GM21423 (cell line): ENCODE results near the gene RNU6-8.
A peak's percentile ranks its signal among the peaks of the same experiment; 100 is the strongest.

Experiments
- ATAC-seq: cut with Tn5 transposase; IDR thresholded peaks from one replicate; pipeline ENCODE4 v1.9.1; 2021; ENCODE audit warnings: mild to moderate bottlenecking, moderate library complexity; ENCODE audit not compliant: unreplicated experiment

The RNU6-8 gene

DNA sequence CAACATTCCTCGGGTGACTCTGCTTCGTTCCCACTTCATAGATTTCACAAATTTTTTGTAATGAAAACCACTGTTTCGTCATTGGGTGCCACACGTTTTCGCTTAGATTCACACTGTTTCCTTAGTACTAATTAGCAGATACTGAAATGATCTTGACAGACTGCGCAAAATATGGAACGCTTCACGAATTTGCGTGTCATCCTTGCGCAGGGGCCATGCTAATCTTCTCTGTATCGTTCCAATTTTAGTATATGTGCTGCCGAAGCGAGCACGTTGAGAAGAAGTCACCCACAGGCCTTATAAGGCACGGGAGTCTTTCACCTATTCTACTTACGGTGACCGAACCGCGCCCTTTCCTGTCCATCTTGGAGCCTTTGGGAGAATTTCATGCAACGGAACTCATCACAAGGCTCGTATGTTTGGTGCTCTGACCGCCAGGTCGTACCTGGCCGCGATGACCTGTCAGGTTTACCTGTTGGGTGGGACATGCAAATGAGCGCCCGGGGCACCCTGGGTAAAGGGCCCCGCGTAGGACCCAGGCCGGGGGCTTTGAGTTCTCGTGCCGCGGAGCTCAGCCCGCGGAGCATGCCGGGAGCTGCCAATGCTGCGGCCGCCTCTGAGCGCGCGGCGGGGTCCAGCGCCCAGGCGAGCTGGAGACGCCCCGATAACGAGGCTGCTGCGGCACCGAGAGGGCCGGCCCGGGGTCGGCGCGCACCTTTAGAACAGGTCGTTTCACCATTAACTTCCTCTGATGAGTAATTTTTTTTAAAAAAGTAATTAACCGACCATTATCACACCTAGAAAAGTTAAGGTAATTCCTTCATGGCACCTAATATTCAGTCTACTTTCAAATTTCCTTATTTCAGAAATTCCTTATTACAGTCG is at the start of gene RNU6-8:
Gene RNU6-8, minus strand, starts transcription at position 272 of the 885 bp plus-strand sequence.
- peak; percentile 60 for ATAC-seq

DNA sequence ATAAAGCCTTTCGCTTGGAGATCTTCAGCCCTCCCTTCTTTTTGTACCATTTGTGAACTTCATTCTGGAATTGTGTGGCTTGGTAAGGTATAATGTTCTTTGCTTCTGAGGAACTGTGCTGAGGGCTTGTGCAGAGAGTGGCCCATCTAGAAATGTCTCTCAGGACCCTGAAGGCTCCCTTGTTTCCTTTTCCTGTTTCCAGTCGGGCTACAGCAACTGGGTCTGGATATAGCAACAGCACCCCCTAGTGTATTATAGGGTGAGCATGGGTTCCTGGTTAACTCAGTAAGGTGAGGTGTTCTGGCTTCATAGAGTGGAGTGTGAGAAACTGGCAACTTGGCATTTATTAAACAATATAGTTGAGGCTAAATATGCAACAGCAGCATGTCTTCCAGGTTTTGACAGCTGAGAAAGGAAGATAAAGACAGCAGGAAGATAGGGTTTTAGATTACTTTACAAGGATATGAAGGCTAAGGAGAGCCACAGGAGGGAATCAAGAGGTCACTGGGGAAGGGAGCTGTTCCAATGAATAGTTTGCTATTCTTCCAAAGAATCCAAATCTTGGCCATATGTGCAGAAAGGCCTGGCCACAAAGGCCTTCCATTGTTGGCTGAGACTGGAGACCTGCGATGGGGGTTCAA is 49.1 kb upstream of the RNU6-8 start:
- peak; percentile 77 for ATAC-seq

DNA sequence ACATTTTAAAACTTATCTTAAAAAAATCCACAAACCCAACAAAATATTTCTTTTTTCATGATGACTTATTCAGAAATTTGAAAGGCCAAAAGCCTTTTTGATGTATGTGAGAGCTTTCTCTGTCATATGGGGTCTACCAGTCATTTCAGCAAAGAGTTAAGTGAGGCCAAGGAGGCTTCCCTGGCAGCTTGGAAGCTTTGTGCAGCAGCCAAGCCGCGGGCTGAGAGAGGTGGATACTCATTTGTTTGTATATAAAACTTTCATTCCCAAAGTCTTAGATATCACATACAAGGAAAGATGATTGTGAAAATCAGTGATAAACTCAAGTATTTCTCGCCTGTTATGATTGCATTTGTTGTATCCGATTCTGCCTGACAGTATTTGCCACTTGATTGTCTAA is 48.5 kb upstream of the RNU6-8 start:
- ATAC-seq: no peak

DNA sequence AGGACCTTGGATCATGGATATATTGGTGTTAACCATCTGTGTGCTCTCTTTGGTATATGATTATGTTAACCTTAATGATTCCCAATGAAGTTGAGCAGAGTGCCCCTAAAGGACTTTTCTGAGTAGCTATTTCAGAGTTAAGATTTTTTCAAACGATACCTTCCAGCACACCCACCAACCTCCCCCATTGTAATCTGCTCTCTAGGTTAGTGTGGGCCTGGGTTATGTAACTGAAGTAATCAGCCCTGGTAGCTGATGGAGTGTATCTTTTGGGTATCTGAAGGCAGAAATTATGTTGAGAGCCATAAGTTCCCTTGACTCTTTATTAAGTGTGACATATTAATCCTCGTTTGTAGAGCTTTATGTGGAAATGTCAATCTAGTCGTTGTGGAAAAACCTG is 47.6 kb upstream of the RNU6-8 start:
- no peak for ATAC-seq

DNA sequence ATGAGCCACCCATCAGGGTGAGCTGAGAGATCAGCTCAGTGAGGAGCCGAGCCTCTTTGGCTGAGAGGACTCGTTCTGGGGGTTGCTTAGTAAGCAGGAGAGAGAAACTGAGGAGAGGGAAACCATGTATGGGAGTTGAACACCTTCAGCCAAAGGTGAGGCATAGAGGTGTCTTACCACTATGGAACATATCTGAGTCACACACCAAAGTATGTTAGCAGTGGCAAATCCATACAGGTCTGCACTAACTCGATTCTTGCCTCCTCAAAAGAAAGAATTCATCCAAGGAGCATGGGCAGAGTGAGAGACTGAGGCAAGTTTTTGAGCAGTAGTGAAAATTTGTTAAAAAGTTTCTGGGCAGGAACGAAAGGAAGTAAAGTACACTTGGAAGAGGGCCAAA is 46.7 kb upstream of the RNU6-8 start:
- ATAC-seq: no peak

DNA sequence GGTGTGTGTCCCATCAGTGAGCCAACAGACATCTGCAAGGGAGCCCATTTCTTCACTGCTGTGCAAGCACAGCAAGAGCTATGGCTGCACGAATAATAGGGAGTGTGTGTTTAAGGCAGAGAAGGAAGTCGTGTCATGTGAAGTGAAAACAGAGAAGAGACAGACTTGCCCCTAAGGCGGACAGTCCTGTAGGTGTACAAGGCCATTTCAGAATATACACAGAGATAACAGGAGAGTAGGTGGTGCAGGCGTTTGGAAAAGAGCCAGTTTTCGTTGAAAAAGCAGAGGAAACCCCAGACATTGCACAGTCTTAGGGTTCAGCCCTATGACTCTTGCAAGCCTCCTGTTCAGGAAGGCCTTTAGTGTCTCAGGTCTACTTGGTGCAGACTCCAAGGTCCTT is 46.3 kb upstream of the RNU6-8 start:
- no peak for ATAC-seq

DNA sequence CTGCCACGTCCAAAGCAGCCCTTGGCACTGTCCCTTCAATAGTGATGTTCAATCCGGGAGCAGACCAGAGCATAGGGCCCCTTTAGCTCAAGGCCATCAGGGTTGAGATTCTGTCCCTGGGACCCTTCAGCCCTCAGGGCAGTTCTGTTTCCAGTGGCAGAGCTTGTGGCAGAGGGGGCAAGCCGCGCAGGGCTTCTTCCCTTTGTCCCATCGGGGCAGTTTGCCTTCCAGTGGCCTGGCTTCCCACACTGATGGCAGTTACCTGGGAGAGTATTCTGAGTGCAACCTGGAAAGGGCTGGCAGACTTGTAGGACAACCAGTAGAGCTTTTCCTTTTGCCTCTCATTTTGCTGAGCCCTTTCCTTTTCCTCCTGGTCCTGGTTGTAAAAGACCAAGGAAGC is 43.7 kb upstream of the RNU6-8 start:
- no peak for ATAC-seq

DNA sequence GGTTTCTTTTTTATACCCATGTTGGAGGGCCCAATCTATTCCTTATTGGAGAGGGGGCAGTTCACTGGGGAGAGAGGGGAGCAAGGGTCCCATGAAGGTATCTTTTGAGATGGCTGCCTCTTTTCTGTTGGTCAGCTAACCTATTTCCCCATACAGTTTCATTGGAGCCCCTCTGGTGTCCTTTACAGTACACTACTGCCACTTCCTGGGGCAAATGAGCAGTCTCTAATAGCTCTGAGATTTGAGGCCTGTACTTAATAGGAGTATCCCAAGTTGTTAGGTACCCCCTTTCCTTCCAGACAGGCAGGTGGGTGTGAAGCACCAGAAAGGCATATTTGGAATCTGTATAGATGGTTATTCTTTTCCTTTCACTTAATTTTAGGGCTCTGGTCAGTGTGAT is 41.3 kb upstream of the RNU6-8 start:
- no peak for ATAC-seq

DNA sequence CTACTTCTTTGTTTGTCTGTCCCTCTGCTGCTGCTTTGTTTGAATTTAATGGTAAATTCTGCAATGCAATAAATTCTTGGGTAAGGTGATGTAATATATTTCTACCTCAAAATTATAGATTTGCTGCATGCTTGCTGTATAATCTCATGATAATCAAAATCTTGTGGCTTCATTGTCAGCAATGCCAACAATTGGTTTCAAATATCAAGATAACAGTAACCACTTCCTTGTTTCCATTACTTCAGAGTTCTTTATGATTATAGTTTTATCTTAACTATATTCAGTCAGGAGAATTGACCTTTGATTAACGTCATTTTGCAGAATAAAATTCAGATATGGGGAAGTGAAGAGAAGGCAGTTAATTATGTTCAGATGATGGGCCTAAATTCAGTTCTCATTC is 30.2 kb upstream of the RNU6-8 start:
- no peak for ATAC-seq

DNA sequence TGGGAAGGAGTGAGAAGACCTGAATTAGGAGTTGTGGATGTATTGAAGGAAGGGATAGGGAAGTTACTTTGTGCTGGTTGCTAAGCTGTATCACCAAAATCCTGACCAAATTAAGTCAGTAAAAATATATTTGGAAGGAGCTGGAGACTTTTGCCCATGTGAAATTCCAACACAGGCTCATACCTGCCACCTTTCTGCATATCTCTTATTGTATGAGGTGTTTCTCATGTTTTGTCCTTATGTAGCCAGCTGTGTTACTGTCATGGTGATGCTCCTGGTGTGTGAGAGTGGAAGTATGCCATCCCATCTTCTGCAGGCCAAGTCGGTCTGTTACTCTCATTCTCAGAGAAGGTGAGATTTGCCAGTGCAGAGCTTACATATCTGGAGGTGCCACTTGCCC is 29.4 kb upstream of the RNU6-8 start:
- no peak for ATAC-seq

DNA sequence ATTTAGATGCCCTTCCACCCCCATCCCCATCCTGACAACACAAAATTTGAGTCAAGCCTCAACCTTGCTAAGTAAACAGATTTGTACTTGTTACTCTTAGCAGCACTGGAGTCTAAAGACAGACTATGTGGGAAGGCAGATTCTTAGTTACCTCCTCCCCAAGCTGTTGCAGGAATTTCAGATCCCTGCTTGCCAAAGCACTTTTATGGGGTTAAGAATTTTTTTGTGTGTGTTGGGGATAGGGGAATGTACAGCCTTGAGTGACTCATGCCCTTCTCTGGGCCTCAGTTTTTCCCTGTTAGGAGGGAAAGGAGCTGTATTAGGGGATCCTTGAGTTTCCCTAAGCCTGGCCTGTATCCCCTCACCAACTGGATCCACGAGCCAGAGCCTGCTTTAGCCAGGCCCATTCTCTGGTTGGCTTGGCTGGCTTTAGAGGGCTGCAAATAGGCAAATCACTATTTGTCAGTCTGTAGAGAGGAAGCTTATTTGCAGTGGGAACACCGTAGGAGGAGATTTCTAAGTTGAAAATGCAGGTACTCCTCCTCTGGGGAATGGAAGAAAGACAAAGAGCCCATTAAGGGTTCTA is 27.7 kb upstream of the RNU6-8 start:
- no peak for ATAC-seq

DNA sequence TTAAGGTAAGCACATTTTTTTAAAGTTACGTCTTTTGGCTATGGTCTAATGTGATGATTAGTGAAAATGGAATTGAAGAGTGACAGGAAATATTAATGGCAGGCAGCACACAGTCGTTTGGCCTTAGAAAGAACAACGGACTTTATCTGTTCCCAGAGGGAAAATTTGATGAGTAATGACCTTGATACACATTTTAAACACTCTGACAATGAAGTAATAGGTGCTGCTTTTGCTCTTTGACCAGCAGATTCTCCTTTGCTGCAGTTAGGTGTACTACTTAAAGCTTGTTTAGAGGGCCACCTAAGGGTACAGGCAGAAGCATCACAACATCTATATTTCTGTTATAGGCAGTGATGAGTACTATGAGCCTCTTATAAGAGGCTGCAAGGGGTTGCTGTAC is 27.1 kb upstream of the RNU6-8 start:
- no peak for ATAC-seq

DNA sequence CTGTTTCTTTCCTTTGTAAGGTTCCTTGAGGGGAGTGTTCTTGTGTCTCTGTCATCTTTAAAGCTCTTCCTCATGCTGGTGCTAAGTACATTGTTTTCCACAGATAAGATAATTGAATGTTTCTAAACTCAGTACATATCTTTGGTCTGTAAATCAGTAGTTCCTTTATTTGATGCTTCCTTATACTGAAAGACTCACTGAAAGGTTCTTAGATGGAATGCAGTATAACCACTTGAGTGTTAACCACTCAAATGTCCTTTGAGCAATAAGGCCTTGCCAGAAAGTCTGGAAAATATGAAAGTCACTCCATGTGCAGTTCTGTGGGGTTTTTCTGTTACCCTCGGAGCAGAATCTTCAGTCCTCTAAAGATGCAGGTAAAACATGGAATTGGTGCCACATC is 23.0 kb upstream of the RNU6-8 start:
- ATAC-seq: no peak

DNA sequence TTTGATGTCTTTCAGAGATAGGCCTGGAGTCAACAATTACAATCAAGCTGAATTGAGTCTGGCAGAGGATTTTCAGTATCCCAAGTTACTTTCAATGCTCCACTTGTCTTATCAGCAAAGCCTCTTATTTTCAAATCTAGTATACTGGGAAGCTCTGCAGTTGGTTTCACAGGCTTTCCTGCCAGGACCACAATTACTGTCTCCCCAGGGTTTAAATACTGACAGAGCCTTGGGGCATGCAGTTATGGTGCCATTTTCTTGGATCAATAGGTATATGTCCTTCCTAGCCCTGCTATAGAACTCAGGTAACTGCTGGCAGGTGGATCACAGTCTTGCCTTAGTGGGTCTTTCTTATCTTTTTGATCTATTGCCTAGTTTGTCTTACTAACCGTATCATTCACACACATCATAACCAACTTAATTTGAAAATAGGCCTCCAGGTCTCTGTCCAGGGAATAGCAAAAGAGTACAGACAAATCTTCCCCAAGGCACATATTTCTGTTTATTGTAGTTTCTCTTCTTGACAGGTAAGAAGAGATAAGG is 22.4 kb upstream of the RNU6-8 start:
- ATAC-seq: no peak

DNA sequence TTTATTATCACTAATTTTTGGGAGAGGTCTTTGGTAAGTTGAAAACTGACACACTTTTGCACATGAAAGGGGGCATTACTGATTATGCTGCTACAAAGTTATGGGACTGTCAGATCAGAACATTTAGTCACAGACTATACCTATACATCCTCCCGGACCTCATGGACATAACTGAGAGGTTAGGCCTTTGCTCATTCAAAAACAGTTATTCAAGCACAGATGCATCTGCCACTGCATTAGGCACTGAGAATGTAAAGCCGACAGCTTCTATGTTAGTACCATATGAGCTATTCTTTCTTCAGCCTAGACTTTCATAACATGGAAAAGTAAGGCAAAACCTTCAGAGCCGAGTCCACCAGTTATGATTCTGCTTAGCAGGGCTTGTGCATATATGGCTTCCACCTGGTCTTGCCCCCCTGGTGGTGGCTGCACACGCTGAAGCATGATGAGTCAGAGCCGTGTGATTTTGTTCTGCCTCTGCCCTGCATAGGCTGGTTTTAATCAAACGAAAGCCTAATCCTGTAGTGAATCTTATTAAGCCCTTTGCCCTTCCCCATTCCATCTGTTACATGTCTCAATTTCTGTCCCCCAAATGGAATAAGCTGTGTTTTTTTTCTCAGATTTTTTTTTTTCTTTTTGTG is 21.8 kb upstream of the RNU6-8 start:
- no peak for ATAC-seq

DNA sequence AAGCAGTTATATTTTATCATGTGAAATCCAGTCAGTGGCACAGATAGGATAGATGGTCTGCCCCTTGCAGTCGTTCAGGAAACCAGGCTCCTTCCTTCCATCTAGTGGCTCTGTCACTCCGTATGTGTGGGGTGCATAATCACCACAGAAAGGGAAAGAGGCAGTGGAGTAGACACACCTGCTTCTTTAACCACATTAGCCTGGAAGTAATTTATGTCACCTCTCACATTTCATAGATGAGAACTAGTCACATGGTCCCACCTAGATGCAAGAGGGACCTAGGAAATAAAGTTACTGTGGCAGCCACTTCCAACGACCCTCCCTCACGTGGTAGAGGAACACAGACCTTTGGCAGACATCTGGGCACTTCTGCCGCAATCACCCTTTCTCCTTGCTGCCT is 14.2 kb upstream of the RNU6-8 start:
- ATAC-seq: no peak

DNA sequence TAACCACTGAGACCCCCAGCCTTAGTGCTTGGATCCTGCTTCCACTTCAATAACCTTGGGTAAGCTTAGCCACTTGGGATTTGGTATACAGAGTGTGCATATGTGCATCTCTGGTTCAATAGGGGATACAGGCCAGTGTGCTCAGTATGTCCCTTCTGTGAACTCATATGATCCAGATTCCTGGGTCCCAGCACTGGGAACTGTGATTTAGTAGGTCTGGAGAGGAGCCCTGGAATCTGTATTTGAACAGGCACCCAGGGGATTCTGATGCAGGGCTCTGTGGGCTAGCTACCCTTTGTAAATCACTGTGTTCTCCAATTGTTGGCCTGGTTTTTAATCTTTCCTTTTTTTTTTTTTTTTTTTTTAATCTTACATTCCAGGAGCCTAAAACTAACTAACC is 9.8 kb upstream of the RNU6-8 start:
- no peak for ATAC-seq

DNA sequence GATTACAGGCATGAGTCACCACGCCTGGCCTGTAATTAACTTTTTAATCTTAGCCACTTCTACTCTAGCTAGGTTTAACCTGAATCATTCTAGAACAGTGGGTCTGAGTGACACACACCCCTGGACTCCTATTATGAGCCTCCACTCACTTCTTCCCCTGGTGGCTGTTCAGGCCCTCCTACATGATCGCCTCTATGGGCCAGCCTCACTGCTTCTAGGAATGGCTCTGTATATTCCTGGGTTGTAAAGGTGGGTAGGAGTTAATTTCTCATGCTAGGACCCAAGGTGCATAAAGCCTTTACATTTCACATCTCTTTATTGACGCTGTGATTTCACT is 8.0 kb upstream of the RNU6-8 start:
- ATAC-seq: no peak

DNA sequence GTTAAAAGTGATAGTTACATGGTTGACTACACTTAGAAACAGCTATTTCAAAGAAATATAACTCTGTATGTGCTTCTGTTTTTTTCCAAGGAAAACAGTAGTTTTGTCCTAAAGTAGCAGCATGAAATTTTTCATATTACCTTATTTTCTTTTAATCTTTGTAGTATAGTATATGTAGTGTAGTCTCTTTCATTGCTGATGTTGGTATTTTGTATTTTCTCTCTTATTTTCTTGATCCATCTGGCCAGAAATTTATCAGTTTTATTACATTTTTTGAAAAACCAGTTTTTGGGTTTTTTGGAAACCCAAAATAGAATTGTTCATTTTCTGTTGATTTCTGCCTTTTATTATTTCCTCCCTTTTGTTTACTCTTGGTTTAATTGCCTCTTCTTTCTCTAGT is 6.4 kb upstream of the RNU6-8 start:
- ATAC-seq: no peak

DNA sequence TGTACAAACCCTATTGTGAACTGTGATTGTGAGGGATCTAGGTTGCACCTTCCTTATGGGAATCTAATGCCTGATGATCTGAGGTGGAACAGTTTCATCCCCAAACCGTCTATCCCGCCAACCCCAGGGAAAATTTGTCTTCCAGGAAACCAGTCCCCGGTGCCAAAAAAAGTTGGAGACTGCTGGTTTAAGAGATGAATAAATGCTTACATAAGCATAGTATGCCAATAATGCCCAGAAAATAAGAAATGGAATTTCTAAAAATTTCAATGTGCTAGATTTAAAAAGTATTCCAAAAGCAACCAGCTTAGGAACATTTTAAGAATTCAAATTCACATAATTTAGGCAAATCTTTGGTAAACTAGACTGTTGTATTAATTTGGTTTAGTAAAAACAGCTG is 5.4 kb upstream of the RNU6-8 start:
- ATAC-seq: no peak

DNA sequence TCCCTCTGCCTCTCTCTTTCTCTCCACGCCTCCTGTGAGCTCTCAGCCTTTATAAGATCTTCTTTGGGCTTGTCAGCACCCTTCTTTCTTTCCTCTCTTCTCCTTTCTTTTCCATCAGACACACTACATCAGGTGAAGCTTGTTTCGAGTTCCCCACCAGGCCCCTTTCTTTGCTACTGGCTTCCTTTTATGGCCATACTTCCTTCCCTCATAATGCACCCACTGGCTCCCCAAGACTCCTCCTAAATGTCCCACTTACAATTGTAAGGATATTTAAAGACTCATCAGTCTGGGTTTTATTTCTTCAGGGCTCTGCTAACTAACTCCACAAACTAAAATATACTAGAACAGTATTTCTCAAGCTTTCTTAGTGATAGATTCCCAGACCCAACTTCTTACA is 3.5 kb upstream of the RNU6-8 start:
- ATAC-seq: no peak

DNA sequence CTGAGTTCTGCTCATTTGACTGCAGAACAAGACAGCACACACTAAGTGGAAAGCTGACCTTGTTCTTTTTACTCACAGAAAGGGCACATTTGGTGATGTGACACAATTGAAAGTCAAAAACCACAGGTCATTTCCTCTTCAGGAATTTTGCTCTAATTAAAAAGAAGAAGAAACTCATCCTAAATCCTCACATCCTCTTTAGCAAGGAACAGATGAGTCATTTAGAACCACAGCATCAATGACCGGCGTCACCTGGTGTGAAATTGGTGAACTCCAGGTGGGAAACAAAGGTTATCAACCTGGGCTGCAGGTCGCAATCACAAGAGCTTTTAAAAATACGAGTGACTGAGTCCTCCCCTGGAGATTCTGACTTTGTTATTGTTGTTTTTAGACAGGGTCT is 2.9 kb upstream of the RNU6-8 start:
- no peak for ATAC-seq
